K562 (cell line): ENCODE measurements around the gene TFAP2E. TPM values are rescaled to one million over a fixed set of nuclear protein-coding genes. Genes with fewer than 3 reads are reported as not detected.

Experiments
- CTCF ChIP-seq, 3 experiments: IDR thresholded peaks in 2 of 3; conservative IDR thresholded peaks in 1 of 3; 2 replicates each; pipeline ENCODE4 v1.5.1; 2011 to 2012; ENCODE audit warnings: low read length in 3 of 3, mild to moderate bottlenecking in 3 of 3, control low read depth in 2 of 3, improper control_type of control experiment in 1 of 3, inconsistent platforms in 1 of 3, low read depth in 1 of 3, mixed read lengths in 1 of 3, moderate library complexity in 1 of 3; ENCODE audit not compliant: insufficient read depth in 2 of 3
- E2F3 ChIP-seq: fragments of 250-450 bp; sonication (Bioruptor Pico); IDR thresholded peaks from 2 replicates; pipeline ENCODE4 v1.4.0; 2020; ENCODE audit warnings: mild to moderate bottlenecking
- HOXB6 ChIP-seq: fragments of 250-450 bp; sonication (Bioruptor Pico); IDR thresholded peaks from 2 replicates; pipeline ENCODE4 v1.5.1; 2022; ENCODE audit warnings: mild to moderate bottlenecking, borderline replicate concordance
- JUNB ChIP-seq: fragments of 450-650 bp; formaldehyde crosslinking; conservative IDR thresholded peaks from 2 replicates; pipeline ENCODE4 v1.4.0; 2020; ENCODE audit warnings: mild to moderate bottlenecking
- KAT7 ChIP-seq: sonication (generic); formaldehyde crosslinking; IDR thresholded peaks from 2 replicates; pipeline ENCODE4 v1.8.0; 2022; ENCODE audit warnings: missing genetic modification reagents, mild to moderate bottlenecking, borderline replicate concordance
- KAT8 ChIP-seq: fragments of 450-650 bp; IDR thresholded peaks from 2 replicates; pipeline ENCODE4 v1.6.1; 2016; ENCODE audit warnings: low read depth, mild to moderate bottlenecking
- KLF13 ChIP-seq: fragments of 450-650 bp; IDR thresholded peaks from 2 replicates; pipeline ENCODE4 v1.6.1; 2016; ENCODE audit warnings: missing genetic modification characterization, low read depth, mild to moderate bottlenecking, missing compliant biosample characterization, moderate library complexity, borderline replicate concordance
- KLF6 ChIP-seq: fragments of 250-450 bp; sonication (Bioruptor Pico); IDR thresholded peaks from 2 replicates; pipeline ENCODE4 v1.4.0; 2020; ENCODE audit warnings: mild to moderate bottlenecking, moderate library complexity, borderline replicate concordance
- MAFK ChIP-seq: IDR thresholded peaks from 2 replicates; pipeline ENCODE4 v1.6.1; 2011; ENCODE audit warnings: low read length, improper control_type of control experiment
- MCM3 ChIP-seq: fragments of 450-650 bp; IDR thresholded peaks from 2 replicates; pipeline ENCODE4 v1.6.1; 2016
- MEIS2 ChIP-seq: fragments of 450-650 bp; IDR thresholded peaks from 2 replicates; pipeline ENCODE4 v1.6.1; 2014; ENCODE audit warnings: mild to moderate bottlenecking; ENCODE audit not compliant: partially characterized antibody
- POLR2AphosphoS2 ChIP-seq: IDR thresholded peaks from 2 replicates; pipeline ENCODE4 v1.6.1; 2012; ENCODE audit warnings: low read length, improper control_type of control experiment
- PURB ChIP-seq: sonication (generic); formaldehyde crosslinking; IDR thresholded peaks from 2 replicates; pipeline ENCODE4 v1.9.0; 2021; ENCODE audit warnings: low read depth, mild to moderate bottlenecking, missing genetic modification reagents
- RBM22 ChIP-seq: fragments of 200-400 bp; formaldehyde crosslinking; IDR thresholded peaks from 2 replicates; pipeline ENCODE4 v1.6.1; 2018; ENCODE audit warnings: low read length, low read depth; ENCODE audit not compliant: poor library complexity, severe bottlenecking
- SMAD4 ChIP-seq: fragments of 250-450 bp; sonication (Bioruptor Pico); conservative IDR thresholded peaks from 2 replicates; pipeline ENCODE4 v1.8.0; 2021; ENCODE audit warnings: inconsistent platforms, mild to moderate bottlenecking, moderate library complexity
- SREBF2 ChIP-seq: sonication (generic); formaldehyde crosslinking; IDR thresholded peaks from 2 replicates; pipeline ENCODE4 v1.4.0; 2020; ENCODE audit warnings: mild to moderate bottlenecking, missing genetic modification reagents
- UBTF ChIP-seq, 2 experiments: IDR thresholded peaks; 2 replicates each; pipeline ENCODE4 v1.6.1; 2012; ENCODE audit warnings: improper control_type of control experiment in 2 of 2, low read depth in 2 of 2, low read length in 2 of 2, borderline replicate concordance in 1 of 2
- ZBTB11 ChIP-seq, 3 experiments: fragments of 200-800 bp in 1 of 3; fragments of 250-450 bp in 1 of 3; fragments of 450-650 bp in 1 of 3; sonication (Bioruptor Pico) in 1 of 3; sonication (Bioruptor generic) in 1 of 3; formaldehyde crosslinking in 1 of 3; IDR thresholded peaks; 2 replicates each; pipeline versions ENCODE4 v1.6.1 to v1.8.0; 2016 to 2022; ENCODE audit warnings: mild to moderate bottlenecking in 2 of 3, missing genetic modification characterization in 2 of 3, missing compliant biosample characterization in 1 of 3, moderate library complexity in 1 of 3
- ZNF212 ChIP-seq: fragments of 450-650 bp; formaldehyde crosslinking; IDR thresholded peaks from 2 replicates; pipeline ENCODE4 v1.4.0; 2020; ENCODE audit warnings: mild to moderate bottlenecking
- ZNF717 ChIP-seq: fragments of 250-450 bp; sonication (Bioruptor Pico); IDR thresholded peaks from 2 replicates; pipeline ENCODE4 v1.5.0; 2021
- ZSCAN32 ChIP-seq: fragments of 450-650 bp; formaldehyde crosslinking; IDR thresholded peaks from 2 replicates; pipeline ENCODE4 v1.4.0; 2020; ENCODE audit warnings: mild to moderate bottlenecking, moderate library complexity
- ZZZ3 ChIP-seq: fragments of 450-650 bp; IDR thresholded peaks from 2 replicates; pipeline ENCODE4 v1.6.1; 2016; ENCODE audit warnings: antibody characterized with exemption, mild to moderate bottlenecking, moderate library complexity
- polyA plus RNA-seq, 8 experiments: library from polyadenylated mRNA; depleted of rRNA in 4 of 8; stranded (reverse) in 5 of 8; unstranded in 3 of 8; fragments of >200 nt; fragmentation: Nextera tagmentation in 2 of 8; fragmentation: Illumina TruSeq in 1 of 8; extraction: Ambion mirVana in 2 of 8; extraction: Trizol in 1 of 8; gene quantifications; 2 replicates each; pipeline versions ENCODE4 v1.2.1 to v1.2.3, GENCODE V29; 2011 to 2014; ENCODE audit warnings: inconsistent platforms in 1 of 8, missing spikeins in 1 of 8
- total RNA-seq, 7 experiments: library from RNA; depleted of rRNA in 6 of 7; stranded (reverse); fragments of >200 nt in 6 of 7; fragmentation: Illumina TruSeq in 2 of 7; extraction: Trizol in 2 of 7; gene quantifications; 2 replicates each; pipeline versions ENCODE4 v1.2.1 to v1.2.3, GENCODE V29; 2011 to 2021; ENCODE audit warnings: low replicate concordance in 1 of 7

Gene TFAP2E
- total and polyA plus RNA-seq, 9 of the 15 experiments (the other 6 are each of a cell fraction or from before 2014, with no cell fraction given), result 0.03 to 0.11 (median 0.07) TPM; not detected in 4

GRCh38 chr1:35557118-35557610 is 15.9 kb upstream of the TFAP2E start, which contains the start of gene KIAA0319L (continued):
- TF ChIP-seq ZNF212 (CRISPR knock-in tag) (no peak), MCM3 (no peak), ZBTB11 (CRISPR knock-in tag; IDR thresholded peaks at IDR 0.05) (peak in 2 of 3 experiments; percentile 80 to 94; a peak in 5 of 6 replicates), KLF6 (CRISPR knock-in tag) (0 out of 2 replicates have a peak, but pooled peaks have one; percentile 17), UBTF (IDR thresholded peaks at IDR 0.05; ENCODE audit: borderline replicate concordance in 1 of 2, low read depth in 2 of 2, low read length in 2 of 2) (peak; percentile 70 to 81; a peak in 2 of 4 replicates), MEIS2 (no peak), HOXB6 (CRISPR knock-in tag) (no peak), ZNF717 (CRISPR knock-in tag) (no peak), POLR2AphosphoS2 (no peak), KAT8 (no peak), SREBF2 (CRISPR knock-in tag) (no peak), ZSCAN32 (CRISPR knock-in tag) (no peak), RBM22 (peak; percentile 19), E2F3 (CRISPR knock-in tag) (no peak), KLF13 (tag) (peak; percentile 51; the same call in 1 of the 2 replicates), MAFK (no peak), KAT7 (CRISPR knock-in tag) (no peak; the same call in 1 of the 2 replicates), SMAD4 (CRISPR knock-in tag) (peak; percentile 44), JUNB (CRISPR knock-in tag) (no peak), CTCF (IDR thresholded peaks at IDR 0.05 in 2 of 3, conservative IDR thresholded peaks at IDR 0.05 in 1 of 3; ENCODE audit: insufficient read depth in 2 of 3, low read depth in 1 of 3, low read length in 3 of 3) (no peak; a peak in 1 of 6 replicates), PURB (CRISPR knock-in tag) (no peak), ZZZ3 (no peak)
